ENCODE data around the gene DDC. TPM values are rescaled to one million over a fixed set of nuclear protein-coding genes. Genes with fewer than 3 reads are reported as not detected.
A peak's percentile ranks its signal among the peaks of the same experiment; 100 is the strongest.
"Not testable (repeated sequence)": the region's sequence is repeated elsewhere in the genome, so short reads cannot be mapped to it uniquely, and the experiment has no call there.

DDC gene
- total RNA-seq, 2 donors from 2014 or later: not detected

- peak; percentile 67 for DNase-seq (ENCODE audit: low spot score)
- intact Hi-C loops (cut with DNase I): loop anchor here (10.0 kb wide), 2 partner anchors 201 to 591 kb away; no protein-coding TSS in a partner anchor
These were observed 91.7 kb downstream of the DDC start for GRCh38 chr7:50473531-50473930.

DNA sequence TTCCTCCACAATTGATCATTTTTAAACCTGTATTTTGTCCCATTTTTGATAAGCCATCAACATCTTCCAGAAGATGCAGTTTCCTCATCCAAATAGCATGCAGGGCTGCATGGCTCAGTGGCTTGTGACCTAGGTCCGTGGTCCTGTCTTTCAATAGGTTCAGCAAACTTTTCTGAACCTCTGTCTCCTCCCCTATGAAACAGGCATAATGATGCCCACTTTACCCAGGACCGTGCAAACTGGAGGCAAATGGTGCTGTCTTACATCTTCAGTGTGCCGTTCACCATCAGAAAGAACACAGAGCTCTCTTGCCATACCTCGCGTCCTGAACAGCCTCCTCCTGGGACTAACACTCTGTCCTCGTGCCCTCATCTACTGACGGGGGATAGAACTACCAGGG is 92.8 kb downstream of the DDC start:
- no peak for DNase-seq (ENCODE audit: low spot score)
- intact Hi-C loops (cut with DNase I): loop anchor here (10.0 kb wide), 2 partner anchors 202 to 592 kb away; no protein-coding TSS in a partner anchor

- intact Hi-C loops (cut with DNase I): loop anchor here (10.0 kb wide), 2 partner anchors 203 to 593 kb away; no protein-coding TSS in a partner anchor
- no peak for DNase-seq (ENCODE audit: low spot score)
These were observed 93.2 kb downstream of the DDC start for GRCh38 chr7:50471970-50472369.

DNA sequence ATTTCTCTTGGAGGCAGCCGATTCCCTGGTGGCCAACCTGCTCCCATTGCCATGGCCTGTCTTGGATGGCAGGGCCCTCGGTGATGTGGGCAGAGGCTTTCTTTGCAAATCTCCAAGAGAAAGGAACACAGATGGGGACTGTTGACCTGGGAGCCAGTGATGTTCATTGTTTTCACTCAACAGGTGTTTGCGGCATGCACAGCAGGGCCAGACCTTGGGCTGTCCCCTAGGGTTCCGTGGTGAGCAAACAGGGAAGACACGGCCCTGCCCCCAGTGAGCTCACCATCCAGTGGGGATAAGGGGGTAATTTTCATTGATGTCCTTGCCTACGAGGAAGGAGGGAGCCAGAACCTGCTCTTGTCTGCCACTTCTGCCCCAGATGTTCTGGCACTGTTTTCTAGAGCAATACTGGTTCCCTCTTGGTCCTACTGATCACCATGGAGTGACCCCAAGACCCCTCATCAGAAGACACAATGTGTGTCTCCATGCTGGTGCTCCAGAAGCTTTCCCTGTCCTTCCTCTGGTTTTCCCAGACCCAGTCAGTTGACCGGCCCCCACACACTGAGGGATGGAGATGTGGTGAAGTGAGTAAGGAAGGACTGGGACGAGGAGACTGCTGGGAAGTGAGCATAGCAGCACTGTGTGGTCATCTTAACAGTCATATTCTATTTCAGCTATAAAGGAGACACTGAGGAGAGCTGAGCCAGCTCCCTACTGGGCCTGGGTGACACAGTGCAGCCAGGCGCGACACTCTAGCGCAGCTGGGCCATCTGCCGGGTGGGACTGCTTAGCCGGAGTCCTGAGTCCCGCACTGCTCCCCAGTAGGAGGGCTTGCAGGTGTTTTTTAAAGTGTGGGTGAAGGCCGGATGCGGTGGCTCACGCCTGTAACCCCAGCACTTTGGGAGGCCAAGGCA is 94.7 kb downstream of the DDC start:
- DNase-seq (ENCODE audit: low spot score): no peak
- intact Hi-C loops (cut with DNase I): loop anchor here (10.0 kb wide), 2 partner anchors 204 to 594 kb away; no protein-coding TSS in a partner anchor

DNA sequence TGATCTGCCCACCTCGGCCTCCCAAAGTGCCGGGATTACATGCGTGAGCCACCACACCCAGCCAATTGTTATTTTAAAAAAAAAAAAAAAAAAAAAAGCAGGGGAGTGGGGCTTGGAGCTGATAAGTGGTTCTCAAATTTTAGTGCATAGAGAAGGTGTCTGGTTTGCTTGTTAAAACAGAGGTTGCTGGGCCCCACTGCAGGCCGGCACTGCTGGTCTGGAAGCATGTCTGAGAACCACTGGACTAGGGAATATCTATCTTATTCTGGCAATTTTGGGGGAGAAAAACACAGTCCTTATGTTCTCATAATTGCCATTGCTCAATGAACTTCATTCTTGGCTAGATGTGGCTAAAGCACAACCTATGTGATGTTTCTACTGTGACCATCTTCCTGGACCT is 96.0 kb downstream of the DDC start:
- intact Hi-C loops (cut with DNase I): loop anchor here (5.0 to 10.0 kb wide), 3 partner anchors 126 to 686 kb away; no protein-coding TSS in a partner anchor
- DNase-seq (ENCODE audit: low spot score): no peak

DNA sequence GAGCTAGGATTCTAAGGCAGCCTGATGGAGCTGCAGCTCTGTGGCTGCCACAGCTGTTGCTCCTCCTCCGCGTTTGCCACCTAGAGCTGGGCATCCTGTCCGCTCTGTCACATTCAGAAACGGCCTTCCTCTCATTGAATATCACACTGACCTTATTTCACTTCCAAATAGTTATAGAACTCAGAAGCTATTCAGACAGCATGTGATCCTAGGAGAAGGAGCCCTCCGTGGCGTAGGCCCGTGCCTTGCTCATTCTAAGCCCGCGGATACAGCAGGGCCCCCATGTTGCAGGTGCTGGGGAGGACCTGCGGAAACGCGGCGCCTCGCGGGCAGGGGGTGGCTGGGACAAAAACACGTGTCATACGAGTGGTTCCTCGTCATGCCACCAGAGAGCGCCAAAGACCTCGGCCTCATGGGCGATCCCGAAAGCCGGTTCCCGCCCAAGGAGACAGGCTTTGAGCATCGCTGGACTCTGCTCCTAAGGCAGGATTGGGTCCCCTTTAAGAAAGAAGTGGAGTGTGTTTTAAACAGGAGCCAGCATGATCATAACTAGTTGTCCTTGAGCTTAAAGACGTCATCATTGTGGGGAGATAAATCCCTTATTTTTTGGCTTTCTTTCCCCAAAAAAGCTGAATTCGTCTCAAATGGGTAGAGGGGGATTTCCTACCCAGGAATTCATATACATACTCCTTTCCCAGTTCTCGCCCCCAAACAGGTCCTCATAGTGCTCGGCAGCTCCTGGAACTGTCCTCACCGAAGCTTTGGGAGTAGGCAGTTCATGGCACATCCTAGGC is 97.2 kb downstream of the DDC start:
- intact Hi-C loops (cut with DNase I): loop anchor here (5.0 to 10.0 kb wide), 3 partner anchors 127 to 687 kb away; no protein-coding TSS in a partner anchor
- DNase-seq (ENCODE audit: low spot score): peak; percentile 95

- DNase-seq (ENCODE audit: low spot score): no peak
- intact Hi-C loops (cut with DNase I): loop anchor here (5.0 to 10.0 kb wide), 3 partner anchors 128 to 688 kb away; no protein-coding TSS in a partner anchor
These were observed 98.2 kb downstream of the DDC start for GRCh38 chr7:50466815-50467585.

GRCh38 chr7:50463035-50463434 is 102.2 kb downstream of the DDC start:
- peak; percentile 79 for DNase-seq (ENCODE audit: low spot score)
- intact Hi-C loops (cut with DNase I): loop anchor here (5.0 to 10.0 kb wide), 3 partner anchors 132 to 692 kb away; no protein-coding TSS in a partner anchor

DNA sequence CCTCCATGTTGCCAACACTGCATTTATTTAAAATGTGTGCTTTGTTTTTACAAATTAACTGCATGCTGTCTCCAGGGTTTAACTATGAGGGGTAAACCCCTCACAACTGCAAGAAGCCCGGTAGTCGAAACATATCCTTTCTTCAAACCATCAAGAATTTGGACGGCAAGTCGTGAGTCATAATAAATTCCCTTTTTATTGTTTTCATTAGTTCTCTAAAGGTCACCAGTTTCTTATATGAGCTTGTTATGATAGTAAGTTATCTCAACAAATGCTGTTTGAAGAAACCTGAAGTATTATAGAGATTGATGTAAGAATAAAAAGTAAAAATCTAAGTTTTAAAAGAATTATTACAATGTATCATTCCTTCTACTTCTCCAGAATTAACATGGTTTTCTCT is 102.8 kb downstream of the DDC start:
- DNase-seq (ENCODE audit: low spot score): no peak

GRCh38 chr7:50461695-50462094 is 103.5 kb downstream of the DDC start:
- intact Hi-C loops (cut with DNase I): loop anchor here (5.0 to 10.0 kb wide), 3 partner anchors 133 to 693 kb away; no protein-coding TSS in a partner anchor
- no peak for DNase-seq (ENCODE audit: low spot score)

More for the DNA sequence above, 102.8 kb downstream of the DDC start:
- intact Hi-C loops (cut with DNase I): loop anchor here (5.0 to 10.0 kb wide), 3 partner anchors 132 to 692 kb away; no protein-coding TSS in a partner anchor

DNA sequence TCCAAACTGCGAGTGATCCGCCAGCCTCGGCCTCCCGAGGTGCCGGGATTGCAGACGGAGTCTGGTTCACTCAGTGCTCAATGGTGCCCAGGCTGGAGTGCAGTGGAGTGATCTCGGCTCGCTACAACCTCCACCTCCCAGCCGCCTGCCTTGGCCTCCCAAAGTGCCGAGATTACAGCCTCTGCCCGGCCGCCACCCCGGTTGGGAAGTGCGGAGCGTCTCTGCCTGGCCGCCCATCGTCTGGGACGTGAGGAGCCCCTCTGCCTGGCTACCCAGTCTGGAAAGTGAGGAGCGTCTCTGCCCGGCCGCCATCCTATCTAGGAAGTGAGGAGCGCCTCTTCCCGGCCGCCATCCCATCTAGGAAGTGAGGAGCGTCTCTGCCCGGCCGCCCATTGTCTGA is 106.0 kb downstream of the DDC start:
- DNase-seq (ENCODE audit: low spot score); intact Hi-C loops (cut with DNase I): not testable (repeated sequence)

- DNase-seq (ENCODE audit: low spot score); intact Hi-C loops (cut with DNase I): not testable (repeated sequence)
These were observed 106.6 kb downstream of the DDC start for GRCh38 chr7:50458651-50459050.

DNA sequence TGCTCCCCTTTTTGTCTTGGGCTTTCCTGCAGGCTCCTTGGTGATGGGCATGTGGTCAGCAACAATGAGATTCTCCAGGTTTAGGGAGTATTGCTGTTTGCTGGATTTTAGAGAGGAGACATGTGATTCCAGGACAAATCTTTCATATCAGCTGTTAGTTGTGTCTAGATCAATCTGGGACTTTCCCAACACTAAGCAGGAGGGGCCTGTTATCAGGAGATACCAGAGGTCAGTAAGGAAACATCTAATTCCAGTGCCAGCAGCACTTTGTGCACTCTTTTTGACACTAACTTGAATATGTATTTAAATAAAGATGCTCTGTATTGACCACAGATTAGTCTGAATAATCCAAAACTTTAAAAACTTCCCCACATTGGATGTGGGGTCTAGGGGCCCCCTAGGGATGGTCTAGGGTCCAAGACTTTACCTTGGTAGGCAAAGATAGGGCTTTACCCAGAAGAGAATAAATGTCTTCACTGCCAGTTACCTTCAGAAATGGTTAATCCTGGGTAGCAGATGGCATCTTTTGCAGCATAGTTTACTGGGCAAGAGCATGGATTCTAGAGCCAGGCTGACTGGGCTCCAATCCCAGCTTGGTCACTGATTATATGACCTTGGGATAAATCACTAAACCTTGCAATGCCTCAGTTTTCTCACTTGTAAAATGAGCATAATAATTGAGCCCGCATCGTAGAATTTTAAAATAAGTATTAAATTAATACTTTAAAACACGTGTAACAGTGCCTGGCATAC is 108.7 kb downstream of the DDC start:
- no peak for DNase-seq (ENCODE audit: low spot score)
- intact Hi-C loops (cut with DNase I): no loop called here

- intact Hi-C loops (cut with DNase I): no loop called here
- no peak for DNase-seq (ENCODE audit: low spot score)
These were observed 109.5 kb downstream of the DDC start for GRCh38 chr7:50455658-50456057.

DNA sequence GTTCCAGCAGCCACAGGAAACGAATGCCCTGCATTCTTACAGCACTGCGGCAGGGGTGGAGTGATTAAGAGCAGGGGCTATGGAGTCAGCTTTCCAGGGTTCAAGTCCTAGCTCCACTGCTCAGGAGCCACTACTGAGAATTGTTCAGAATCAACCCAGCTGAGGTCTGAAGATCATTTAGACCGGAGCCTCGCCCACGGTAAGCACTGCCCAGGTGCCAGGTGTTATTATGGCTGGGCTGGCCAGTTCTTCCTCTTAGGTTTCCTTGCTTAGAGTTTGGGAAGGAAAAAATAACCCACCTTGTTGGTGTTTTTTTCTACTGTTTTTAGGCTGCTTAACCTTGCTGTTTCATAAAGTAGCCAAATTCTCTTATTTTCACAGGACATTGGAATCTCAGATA is 110.2 kb downstream of the DDC start:
- DNase-seq (ENCODE audit: low spot score): no peak
- intact Hi-C loops (cut with DNase I): no loop called here

GRCh38 chr7:50450590-50451032 is 114.6 kb downstream of the DDC start:
- intact Hi-C loops (cut with DNase I): no loop called here
- no peak for DNase-seq (ENCODE audit: low spot score)

- intact Hi-C loops (cut with DNase I): no loop called here
- DNase-seq (ENCODE audit: low spot score): peak; percentile 92
These were observed 115.2 kb downstream of the DDC start, which contains the start of gene FIGNL1 for GRCh38 chr7:50449881-50450589. TSS of gene FIGNL1 (minus strand) at chr7:50450350. CDS start at chr7:50447287, 3,063 bp downstream.

Measured in posterior vena cava (tissue), 2 donors.